HepG2 (cell line): ENCODE measurements around the gene SYT1.

Experiments
- EZH2 ChIP-seq: conservative IDR thresholded peaks from 2 replicates; pipeline ENCODE4 v1.6.1; 2012; ENCODE audit warnings: mild to moderate bottlenecking, low read depth, low read length, moderate library complexity
- GLI4 ChIP-seq: sonication (generic); formaldehyde crosslinking; IDR thresholded peaks from 2 replicates; pipeline ENCODE4 v1.5.1; 2020; ENCODE audit warnings: missing genetic modification reagents, mild to moderate bottlenecking, moderate library complexity, borderline replicate concordance
- MAFG ChIP-seq: sonication (generic); formaldehyde crosslinking; IDR thresholded peaks from 2 replicates; pipeline ENCODE4 v1.5.1; 2020; ENCODE audit warnings: mild to moderate bottlenecking, missing genetic modification reagents
- POLR2A ChIP-seq, 2 experiments: IDR thresholded peaks; 2 replicates each; pipeline ENCODE4 v1.6.1; 2011; ENCODE audit warnings: low read depth in 2 of 2, low read length in 2 of 2, mild to moderate bottlenecking in 1 of 2, moderate library complexity in 1 of 2; ENCODE audit not compliant: insufficient read depth in 1 of 2
- TFDP1 ChIP-seq: IDR thresholded peaks from 2 replicates; pipeline ENCODE4 v1.6.1; 2016; ENCODE audit warnings: missing compliant biosample characterization, missing genetic modification reagents, borderline replicate concordance
- YEATS2 ChIP-seq: sonication (generic); formaldehyde crosslinking; IDR thresholded peaks from 2 replicates; pipeline ENCODE4 v1.4.0; 2020; ENCODE audit warnings: missing genetic modification reagents, borderline replicate concordance
- TF ChIP-seq, protein P1 (sequence below): sonication (generic); formaldehyde crosslinking; IDR thresholded peaks from 2 replicates; pipeline ENCODE4 v1.4.0; 2020; ENCODE audit warnings: missing genetic modification reagents

- TF ChIP-seq POLR2A (IDR thresholded peaks at IDR 0.05; ENCODE audit: insufficient read depth in 1 of 2, low read depth in 2 of 2, low read length in 2 of 2) (no peak), MAFG (no peak), EZH2 (no peak), YEATS2 (CRISPR knock-in tag) (no peak), TFDP1 (CRISPR knock-in tag) (no peak), GLI4 (CRISPR knock-in tag) (no peak)
- TF ChIP-seq, protein P1, sequence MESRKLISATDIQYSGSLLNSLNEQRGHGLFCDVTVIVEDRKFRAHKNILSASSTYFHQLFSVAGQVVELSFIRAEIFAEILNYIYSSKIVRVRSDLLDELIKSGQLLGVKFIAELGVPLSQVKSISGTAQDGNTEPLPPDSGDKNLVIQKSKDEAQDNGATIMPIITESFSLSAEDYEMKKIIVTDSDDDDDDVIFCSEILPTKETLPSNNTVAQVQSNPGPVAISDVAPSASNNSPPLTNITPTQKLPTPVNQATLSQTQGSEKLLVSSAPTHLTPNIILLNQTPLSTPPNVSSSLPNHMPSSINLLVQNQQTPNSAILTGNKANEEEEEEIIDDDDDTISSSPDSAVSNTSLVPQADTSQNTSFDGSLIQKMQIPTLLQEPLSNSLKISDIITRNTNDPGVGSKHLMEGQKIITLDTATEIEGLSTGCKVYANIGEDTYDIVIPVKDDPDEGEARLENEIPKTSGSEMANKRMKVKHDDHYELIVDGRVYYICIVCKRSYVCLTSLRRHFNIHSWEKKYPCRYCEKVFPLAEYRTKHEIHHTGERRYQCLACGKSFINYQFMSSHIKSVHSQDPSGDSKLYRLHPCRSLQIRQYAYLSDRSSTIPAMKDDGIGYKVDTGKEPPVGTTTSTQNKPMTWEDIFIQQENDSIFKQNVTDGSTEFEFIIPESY (CRISPR knock-in tag) = no peak
These were observed 513.9 kb downstream of the SYT1 start for GRCh38 chr12:79378496-79378895.
